ENCODE results near the gene MKLN1. TPM values are rescaled to one million over a fixed set of nuclear protein-coding genes. Genes with fewer than 3 reads are reported as not detected.

Gene MKLN1
- polyA plus RNA-seq, 1 of the 3 experiments (the other 2 are of a cell fraction), result 11.0 TPM

DNA sequence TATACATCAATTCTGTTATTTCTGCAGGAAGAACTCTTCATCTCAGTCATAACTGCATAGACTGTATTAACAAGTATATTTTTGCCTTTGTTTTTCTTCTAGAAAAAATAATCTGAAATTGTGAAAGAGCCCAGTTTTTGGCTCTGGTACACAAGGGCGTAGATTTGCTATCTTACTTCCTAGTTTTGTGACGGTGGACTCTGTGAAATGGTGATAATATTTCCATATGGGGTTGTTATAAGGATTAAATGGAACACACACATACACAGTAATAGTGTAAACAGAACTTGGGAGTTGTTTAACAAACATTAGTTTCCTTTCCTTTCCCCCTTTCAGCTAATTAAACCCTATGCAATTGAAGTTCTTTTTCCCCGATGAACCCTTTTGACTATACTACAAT, 108.7 kb downstream of the MKLN1 start:
- Histone ChIP-seq H3K27ac (ENCODE audit: low read depth in 2 of 2, low read length in 1 of 2) (no peak overlapping the region), H3K4me1 (ENCODE audit: control insufficient read depth in 1 of 2, insufficient read depth in 2 of 2, low read depth in 1 of 2, low read length in 1 of 2) (no peaks in the 10 kb centered on the region; a peak in 1 of 4 replicates), H3K79me2 (ENCODE audit: insufficient read depth) (no peaks in the 10 kb centered on the region; the same call in 1 of the 2 replicates), H3K9me2 (no peaks in the 10 kb centered on the region), H3K9ac (no peak overlapping the region), H3K4me3 (ENCODE audit: low read depth in 2 of 2, low read length in 1 of 2) (no peak overlapping the region), H2AFZ (ENCODE audit: low read depth) (no peak overlapping the region), H3K27me3 (ENCODE audit: insufficient read depth) (no peaks in the 10 kb centered on the region), H3F3A (replicated peaks; ENCODE audit: insufficient read depth) (peaks cover 8% of the 10 kb centered on the region), H3K36me3 (replicated peaks in 1 of 2; ENCODE audit: control insufficient read depth in 1 of 2, insufficient read depth in 2 of 2, low read length in 1 of 2) (peaks cover 65 to 86% of the 10 kb centered on the region in 2 experiments), H3K9me3 (peaks cover 17% of the 10 kb centered on the region), H4K20me1 (ENCODE audit: insufficient read depth) (no peaks in the 10 kb centered on the region), H3K4me2 (no peak overlapping the region)
- POLR2A ChIA-PET, result no interaction called here
- TF ChIP-seq SMC3 (IDR thresholded peaks at IDR 0.05; ENCODE audit: low read depth, low read length) (no peak), NFIC (IDR thresholded peaks at IDR 0.05; ENCODE audit: borderline replicate concordance) (no peak), SIN3A (IDR thresholded peaks at IDR 0.05; ENCODE audit: borderline replicate concordance, low read depth, low read length) (no peak), GABPA (IDR thresholded peaks at IDR 0.05; ENCODE audit: low read depth) (no peak), TAF1 (IDR thresholded peaks at IDR 0.05; ENCODE audit: borderline replicate concordance, low read depth, low read length) (no peak), YY1 (IDR thresholded peaks at IDR 0.05; ENCODE audit: low read depth) (no peak), RAD21 (IDR thresholded peaks at IDR 0.05; ENCODE audit: low read length) (no peak), FOSL2 (IDR thresholded peaks at IDR 0.05; ENCODE audit: borderline replicate concordance, low read depth) (no peak)
- TF ChIP-seq, protein P1, sequence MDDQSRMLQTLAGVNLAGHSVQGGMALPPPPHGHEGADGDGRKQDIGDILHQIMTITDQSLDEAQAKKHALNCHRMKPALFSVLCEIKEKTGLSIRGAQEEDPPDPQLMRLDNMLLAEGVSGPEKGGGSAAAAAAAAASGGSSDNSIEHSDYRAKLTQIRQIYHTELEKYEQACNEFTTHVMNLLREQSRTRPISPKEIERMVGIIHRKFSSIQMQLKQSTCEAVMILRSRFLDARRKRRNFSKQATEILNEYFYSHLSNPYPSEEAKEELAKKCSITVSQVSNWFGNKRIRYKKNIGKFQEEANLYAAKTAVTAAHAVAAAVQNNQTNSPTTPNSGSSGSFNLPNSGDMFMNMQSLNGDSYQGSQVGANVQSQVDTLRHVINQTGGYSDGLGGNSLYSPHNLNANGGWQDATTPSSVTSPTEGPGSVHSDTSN (IDR thresholded peaks at IDR 0.05), result no peak
- TF ChIP-seq, protein P2, sequence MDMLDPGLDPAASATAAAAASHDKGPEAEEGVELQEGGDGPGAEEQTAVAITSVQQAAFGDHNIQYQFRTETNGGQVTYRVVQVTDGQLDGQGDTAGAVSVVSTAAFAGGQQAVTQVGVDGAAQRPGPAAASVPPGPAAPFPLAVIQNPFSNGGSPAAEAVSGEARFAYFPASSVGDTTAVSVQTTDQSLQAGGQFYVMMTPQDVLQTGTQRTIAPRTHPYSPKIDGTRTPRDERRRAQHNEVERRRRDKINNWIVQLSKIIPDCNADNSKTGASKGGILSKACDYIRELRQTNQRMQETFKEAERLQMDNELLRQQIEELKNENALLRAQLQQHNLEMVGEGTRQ (IDR thresholded peaks at IDR 0.05; ENCODE audit: borderline replicate concordance, low read depth, low read length), result no peak
- CTCF ChIA-PET, result interaction anchor here (1.1 to 1.3 kb wide), 2 partner anchors 11 to 17 kb away, joined by 3 read pairs; no protein-coding TSS in a partner anchor
- DNase-seq, result no peak
- 94% methylated on average over 3 of the region's 3 CpGs for WGBS (ENCODE audit: low lambda C conversion rate)

DNA sequence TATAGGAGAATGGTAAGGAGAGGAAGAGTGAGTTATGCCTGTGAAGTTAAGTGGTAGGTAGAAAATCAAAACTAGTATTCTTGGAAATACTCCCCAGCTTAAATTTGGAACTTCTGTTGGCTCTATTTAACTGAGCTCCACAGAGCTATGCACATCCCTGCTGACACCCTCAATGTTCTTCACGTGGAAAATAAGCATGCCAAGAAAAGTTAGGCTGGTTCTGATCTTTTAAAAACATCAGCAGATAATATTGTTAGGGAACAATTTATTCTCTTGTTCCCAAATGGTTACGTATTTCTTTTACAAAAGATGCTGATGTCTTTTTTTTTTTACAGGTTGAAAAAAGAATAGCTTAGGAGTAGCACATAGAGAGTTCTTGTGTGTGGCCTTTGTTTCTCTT, 111.3 kb downstream of the MKLN1 start:
- CTCF ChIA-PET, result interaction anchor here (0.8 to 1.3 kb wide), 3 partner anchors 14 to 542 kb away, joined by 3 to 5 read pairs (median 3); no protein-coding TSS in a partner anchor
- no peak overlapping the region for H2AFZ ChIP-seq (ENCODE audit: low read depth)
- no peak overlapping the region for H3K4me2 ChIP-seq
- H3K27ac ChIP-seq (ENCODE audit: low read depth in 2 of 2, low read length in 1 of 2), result no peak overlapping the region
- H3K79me2 ChIP-seq (ENCODE audit: insufficient read depth), result no peaks in the 10 kb centered on the region; the same call in 1 of the 2 replicates
- POLR2A ChIA-PET, result no interaction called here
- H3K4me3 ChIP-seq (ENCODE audit: low read depth in 2 of 2, low read length in 1 of 2), result no peak overlapping the region
- no peak for DNase-seq
- H3K9me2 ChIP-seq, result no peaks in the 10 kb centered on the region
- no peaks in the 10 kb centered on the region; a peak in 1 of 4 replicates for H3K4me1 ChIP-seq (ENCODE audit: control insufficient read depth in 1 of 2, insufficient read depth in 2 of 2, low read depth in 1 of 2, low read length in 1 of 2)
- peaks cover 17% of the 10 kb centered on the region for H3K9me3 ChIP-seq
- peaks cover 73 to 94% of the 10 kb centered on the region in 2 experiments for H3K36me3 ChIP-seq (replicated peaks in 1 of 2; ENCODE audit: control insufficient read depth in 1 of 2, insufficient read depth in 2 of 2, low read length in 1 of 2)
- H3F3A ChIP-seq (replicated peaks; ENCODE audit: insufficient read depth), result peaks cover 3% of the 10 kb centered on the region
- no peak for TF ChIP-seq JUND (IDR thresholded peaks at IDR 0.05)
- TF ChIP-seq, protein P3, sequence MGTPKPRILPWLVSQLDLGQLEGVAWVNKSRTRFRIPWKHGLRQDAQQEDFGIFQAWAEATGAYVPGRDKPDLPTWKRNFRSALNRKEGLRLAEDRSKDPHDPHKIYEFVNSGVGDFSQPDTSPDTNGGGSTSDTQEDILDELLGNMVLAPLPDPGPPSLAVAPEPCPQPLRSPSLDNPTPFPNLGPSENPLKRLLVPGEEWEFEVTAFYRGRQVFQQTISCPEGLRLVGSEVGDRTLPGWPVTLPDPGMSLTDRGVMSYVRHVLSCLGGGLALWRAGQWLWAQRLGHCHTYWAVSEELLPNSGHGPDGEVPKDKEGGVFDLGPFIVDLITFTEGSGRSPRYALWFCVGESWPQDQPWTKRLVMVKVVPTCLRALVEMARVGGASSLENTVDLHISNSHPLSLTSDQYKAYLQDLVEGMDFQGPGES (IDR thresholded peaks at IDR 0.05; ENCODE audit: low read depth, low read length), result no peak
- no peak for TF ChIP-seq GABPA (IDR thresholded peaks at IDR 0.05; ENCODE audit: low read depth)
- TF ChIP-seq FOXJ3 (CRISPR knock-in tag; IDR thresholded peaks at IDR 0.05), result no peak
- no peak for TF ChIP-seq RXRA (IDR thresholded peaks at IDR 0.05; ENCODE audit: borderline replicate concordance, low read depth)
- no peak for TF ChIP-seq TCF12 (IDR thresholded peaks at IDR 0.05)
- TF ChIP-seq EP300 (IDR thresholded peaks at IDR 0.05; ENCODE audit: borderline replicate concordance in 1 of 2, low read depth in 1 of 2, low read length in 1 of 2), result no peak
- no peak for TF ChIP-seq NFIC (IDR thresholded peaks at IDR 0.05; ENCODE audit: borderline replicate concordance)
- H3K27me3 ChIP-seq (ENCODE audit: insufficient read depth), result no peaks in the 10 kb centered on the region
- WGBS (ENCODE audit: low lambda C conversion rate), result over 99% methylated on average over 2 of the region's 2 CpGs
- no peaks in the 10 kb centered on the region for H4K20me1 ChIP-seq (ENCODE audit: insufficient read depth)
- H3K9ac ChIP-seq, result no peak overlapping the region

Measured in SK-N-SH (cell line).